ENCODE results near the gene EPN2.

- no peak for TF ChIP-seq ARNT (IDR thresholded peaks at IDR 0.05)
- no peak for TF ChIP-seq FOXK2 (IDR thresholded peaks at IDR 0.05)
- TF ChIP-seq NFRKB (IDR thresholded peaks at IDR 0.05) = no peak
- TF ChIP-seq L3MBTL2 (conservative IDR thresholded peaks at IDR 0.05) = no peak
- no peak for TF ChIP-seq FOXA1 (IDR thresholded peaks at IDR 0.05)
- TF ChIP-seq SP1 (IDR thresholded peaks at IDR 0.05) = no peak
- no peak for TF ChIP-seq ZNF384 (IDR thresholded peaks at IDR 0.05)
- TF ChIP-seq ELF4 (IDR thresholded peaks at IDR 0.05) = no peak
- TF ChIP-seq PKNOX1 (IDR thresholded peaks at IDR 0.05) = no peak
- no peak for TF ChIP-seq FOXM1 (IDR thresholded peaks at IDR 0.05; ENCODE audit: borderline replicate concordance)
- no peak for TF ChIP-seq HDGF (IDR thresholded peaks at IDR 0.05; ENCODE audit: borderline replicate concordance)
- no peak for TF ChIP-seq BHLHE40 (IDR thresholded peaks at IDR 0.05; ENCODE audit: borderline replicate concordance)
- TF ChIP-seq SUZ12 (IDR thresholded peaks at IDR 0.05) = no peak
- no peak for TF ChIP-seq CTBP1 (IDR thresholded peaks at IDR 0.05; ENCODE audit: borderline replicate concordance)
These were observed 132.8 kb downstream of the EPN2 start for GRCh38 chr17:19369846-19370492.
